ENCODE measurements around the gene PANK4. TPM values are rescaled to one million over a fixed set of nuclear protein-coding genes. Genes with fewer than 3 reads are reported as not detected.

Gene PANK4
- total and polyA plus RNA-seq, 10 of the 15 experiments (the other 5 are each of a cell fraction or from before 2014, with no cell fraction given): 0.35 to 38.0 (median 18.6) TPM

DNA sequence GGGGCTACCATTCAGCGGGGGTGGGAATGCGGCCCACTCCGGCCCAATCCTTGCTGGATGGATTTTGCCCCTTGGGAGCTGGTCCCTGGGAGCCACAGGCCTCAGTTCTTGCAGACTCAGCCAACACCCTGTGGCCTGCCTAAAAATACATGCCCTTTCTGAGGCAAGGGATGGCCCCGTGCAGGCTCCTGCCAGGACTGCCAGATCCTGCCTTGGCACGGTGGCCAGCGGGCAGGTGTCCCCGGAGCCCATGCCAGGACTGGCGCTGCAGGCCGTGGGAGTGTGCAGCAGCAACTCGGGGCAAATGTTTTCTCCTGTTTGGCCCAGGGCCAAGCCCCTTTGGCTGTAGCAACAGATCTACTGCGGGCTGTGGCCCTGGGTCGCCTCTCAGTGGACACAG is 1.6 kb upstream of the PANK4 start:
- Histone ChIP-seq H3K36me3 (ENCODE audit: control insufficient read depth in 2 of 2, insufficient read depth in 2 of 2, low read length in 1 of 2) (no peaks in the 10 kb centered on the region; a peak in 1 of 4 replicates), H4K20me1 (ENCODE audit: control insufficient read depth, insufficient read depth) (peaks cover 3% of the 10 kb centered on the region; the same call in 1 of the 2 replicates), H3K27ac (ENCODE audit: control insufficient read depth, insufficient read depth) (no peak overlapping the region), H3K4me2 (ENCODE audit: control insufficient read depth, insufficient read depth) (no peak overlapping the region), H3K4me3 (no peak overlapping the region), H3K4me1 (ENCODE audit: control insufficient read depth, insufficient read depth, low read length) (peaks cover 25% of the 10 kb centered on the region), H3K27me3 (replicated peaks in 1 of 2; ENCODE audit: control insufficient read depth in 2 of 2, insufficient read depth in 2 of 2, low read length in 1 of 2) (peaks cover 6 to 19% of the 10 kb centered on the region in 2 experiments), H3K9me3 (replicated peaks; ENCODE audit: control insufficient read depth, insufficient read depth, low read length) (no peaks in the 10 kb centered on the region), H2AFZ (ENCODE audit: control insufficient read depth, low read depth, low read length) (no peak overlapping the region), H3K9ac (ENCODE audit: control insufficient read depth, insufficient read depth, low read length) (no peak overlapping the region), H3K79me2 (ENCODE audit: control insufficient read depth, insufficient read depth, low read length) (peaks cover 30% of the 10 kb centered on the region)
- RAD21 ChIA-PET (ENCODE audit: unreplicated experiment): interaction anchor here (5.9 kb wide), 1 partner anchor 19 kb away, joined by 86 read pairs; no protein-coding TSS in a partner anchor
- in situ Hi-C loops (cut with MboI): loop anchor here (10.0 kb wide), 1 partner anchor 323 kb away; no protein-coding TSS in a partner anchor
- TF ChIP-seq, protein P1, sequence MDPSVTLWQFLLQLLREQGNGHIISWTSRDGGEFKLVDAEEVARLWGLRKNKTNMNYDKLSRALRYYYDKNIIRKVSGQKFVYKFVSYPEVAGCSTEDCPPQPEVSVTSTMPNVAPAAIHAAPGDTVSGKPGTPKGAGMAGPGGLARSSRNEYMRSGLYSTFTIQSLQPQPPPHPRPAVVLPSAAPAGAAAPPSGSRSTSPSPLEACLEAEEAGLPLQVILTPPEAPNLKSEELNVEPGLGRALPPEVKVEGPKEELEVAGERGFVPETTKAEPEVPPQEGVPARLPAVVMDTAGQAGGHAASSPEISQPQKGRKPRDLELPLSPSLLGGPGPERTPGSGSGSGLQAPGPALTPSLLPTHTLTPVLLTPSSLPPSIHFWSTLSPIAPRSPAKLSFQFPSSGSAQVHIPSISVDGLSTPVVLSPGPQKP (IDR thresholded peaks at IDR 0.05; ENCODE audit: low read depth, low read length): no peak
- no peak for TF ChIP-seq ZSCAN29 (IDR thresholded peaks at IDR 0.05)
- no peak for TF ChIP-seq MYB (IDR thresholded peaks at IDR 0.05; ENCODE audit: borderline replicate concordance, low read depth, low read length)
- TF ChIP-seq SMAD5 (IDR thresholded peaks at IDR 0.05; ENCODE audit: low read depth): no peak
- TF ChIP-seq, protein P2, sequence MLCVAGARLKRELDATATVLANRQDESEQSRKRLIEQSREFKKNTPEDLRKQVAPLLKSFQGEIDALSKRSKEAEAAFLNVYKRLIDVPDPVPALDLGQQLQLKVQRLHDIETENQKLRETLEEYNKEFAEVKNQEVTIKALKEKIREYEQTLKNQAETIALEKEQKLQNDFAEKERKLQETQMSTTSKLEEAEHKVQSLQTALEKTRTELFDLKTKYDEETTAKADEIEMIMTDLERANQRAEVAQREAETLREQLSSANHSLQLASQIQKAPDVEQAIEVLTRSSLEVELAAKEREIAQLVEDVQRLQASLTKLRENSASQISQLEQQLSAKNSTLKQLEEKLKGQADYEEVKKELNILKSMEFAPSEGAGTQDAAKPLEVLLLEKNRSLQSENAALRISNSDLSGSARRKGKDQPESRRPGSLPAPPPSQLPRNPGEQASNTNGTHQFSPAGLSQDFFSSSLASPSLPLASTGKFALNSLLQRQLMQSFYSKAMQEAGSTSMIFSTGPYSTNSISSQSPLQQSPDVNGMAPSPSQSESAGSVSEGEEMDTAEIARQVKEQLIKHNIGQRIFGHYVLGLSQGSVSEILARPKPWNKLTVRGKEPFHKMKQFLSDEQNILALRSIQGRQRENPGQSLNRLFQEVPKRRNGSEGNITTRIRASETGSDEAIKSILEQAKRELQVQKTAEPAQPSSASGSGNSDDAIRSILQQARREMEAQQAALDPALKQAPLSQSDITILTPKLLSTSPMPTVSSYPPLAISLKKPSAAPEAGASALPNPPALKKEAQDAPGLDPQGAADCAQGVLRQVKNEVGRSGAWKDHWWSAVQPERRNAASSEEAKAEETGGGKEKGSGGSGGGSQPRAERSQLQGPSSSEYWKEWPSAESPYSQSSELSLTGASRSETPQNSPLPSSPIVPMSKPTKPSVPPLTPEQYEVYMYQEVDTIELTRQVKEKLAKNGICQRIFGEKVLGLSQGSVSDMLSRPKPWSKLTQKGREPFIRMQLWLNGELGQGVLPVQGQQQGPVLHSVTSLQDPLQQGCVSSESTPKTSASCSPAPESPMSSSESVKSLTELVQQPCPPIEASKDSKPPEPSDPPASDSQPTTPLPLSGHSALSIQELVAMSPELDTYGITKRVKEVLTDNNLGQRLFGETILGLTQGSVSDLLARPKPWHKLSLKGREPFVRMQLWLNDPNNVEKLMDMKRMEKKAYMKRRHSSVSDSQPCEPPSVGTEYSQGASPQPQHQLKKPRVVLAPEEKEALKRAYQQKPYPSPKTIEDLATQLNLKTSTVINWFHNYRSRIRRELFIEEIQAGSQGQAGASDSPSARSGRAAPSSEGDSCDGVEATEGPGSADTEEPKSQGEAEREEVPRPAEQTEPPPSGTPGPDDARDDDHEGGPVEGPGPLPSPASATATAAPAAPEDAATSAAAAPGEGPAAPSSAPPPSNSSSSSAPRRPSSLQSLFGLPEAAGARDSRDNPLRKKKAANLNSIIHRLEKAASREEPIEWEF (IDR thresholded peaks at IDR 0.05; ENCODE audit: insufficient replicate concordance, low read depth, low read length): no peak
- no peak for TF ChIP-seq SMC3 (IDR thresholded peaks at IDR 0.05; ENCODE audit: borderline replicate concordance, low read length)
- no peak for TF ChIP-seq POU2F2 (IDR thresholded peaks at IDR 0.05; ENCODE audit: borderline replicate concordance, low read depth, low read length)
- TF ChIP-seq SUZ12 (IDR thresholded peaks at IDR 0.05; ENCODE audit: unreplicated experiment): no peak
- no peak for TF ChIP-seq RAD51 (IDR thresholded peaks at IDR 0.05)
- DNase-seq (ENCODE audit: low read depth, low spot score): no peak
- POLR2A ChIA-PET: interaction anchor here (0.9 to 1.8 kb wide), 2 partner anchors 18 to 19 kb away, joined by 3 to 5 read pairs; no protein-coding TSS in a partner anchor
- no peak for FAIRE-seq
- no peak for ATAC-seq
- 68% methylated on average over 12 of the region's 12 CpGs for WGBS (ENCODE audit: insufficient coverage, insufficient replicate concordance, low lambda C conversion rate, missing lambda C conversion rate)
- SMC1A ChIA-PET (ENCODE audit: uncharacterized antibody, unreplicated experiment): no interaction called here
- intact Hi-C loops (cut with micrococcal nuclease; ENCODE audit: unreplicated experiment): no loop called here
- BruUV-seq (replicated peaks): no TSS peak
- CTCF ChIA-PET: no interaction called here

Measured in GM12878 (cell line).